ENCODE results near the gene CLCN7.

The CLCN7 gene

GRCh38 chr16:1450841-1451240, 24.0 kb downstream of the CLCN7 start:
- no peak for DNase-seq (ENCODE audit: low read depth in 2 of 2)
- no peak overlapping the region for H3K4me3 ChIP-seq (replicated peaks in 1 of 2; ENCODE audit: low read depth in 2 of 2, low read length in 2 of 2)
- TF ChIP-seq CTCF (IDR thresholded peaks at IDR 0.05; ENCODE audit: low read depth, low read length): no peak

- no peak for TF ChIP-seq CTCF (IDR thresholded peaks at IDR 0.05; ENCODE audit: low read depth, low read length)
- no peak overlapping the region for H3K4me3 ChIP-seq (replicated peaks in 1 of 2; ENCODE audit: low read depth in 2 of 2, low read length in 2 of 2)
- DNase-seq (ENCODE audit: low read depth in 2 of 2): no peak
These were observed 24.6 kb downstream of the CLCN7 start for GRCh38 chr16:1450218-1450617.

DNA sequence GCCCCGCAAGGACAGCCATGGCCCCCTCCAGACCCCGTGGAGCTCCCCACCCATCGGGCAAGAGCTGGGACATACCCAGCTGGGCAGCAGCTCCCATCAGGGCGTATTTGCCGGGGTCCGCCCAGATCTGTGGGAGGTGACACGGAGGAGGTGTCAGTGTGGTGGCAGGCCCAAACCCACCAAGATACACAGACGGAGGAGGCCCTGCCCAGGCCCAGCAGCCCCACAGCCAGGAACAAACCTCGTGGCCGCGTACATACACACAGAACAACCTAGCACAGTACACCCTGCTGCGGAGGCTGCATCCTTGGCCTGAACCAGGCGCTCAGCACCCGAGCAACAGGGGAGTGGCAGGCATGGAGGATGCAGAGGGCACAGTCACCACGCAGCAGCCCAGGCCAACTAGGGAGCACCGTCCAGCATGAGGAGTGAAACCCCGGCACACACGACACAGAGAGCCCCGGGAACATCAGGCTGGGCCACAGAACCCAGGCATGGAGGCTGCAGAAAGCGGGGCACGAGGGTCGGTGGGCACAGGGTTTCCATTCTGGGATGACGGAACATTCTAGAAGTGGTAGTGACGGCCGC, 25.5 kb downstream of the CLCN7 start:
- no peak overlapping the region for H3K4me3 ChIP-seq (replicated peaks in 1 of 2; ENCODE audit: low read depth in 2 of 2, low read length in 2 of 2)
- no peak for DNase-seq (ENCODE audit: low read depth in 2 of 2)
- no peak for TF ChIP-seq CTCF (IDR thresholded peaks at IDR 0.05; ENCODE audit: low read depth, low read length)

- no peak for DNase-seq (ENCODE audit: low read depth in 2 of 2)
- H3K4me3 ChIP-seq (replicated peaks in 1 of 2; ENCODE audit: low read depth in 2 of 2, low read length in 2 of 2): no peak overlapping the region
- no peak for TF ChIP-seq CTCF (IDR thresholded peaks at IDR 0.05; ENCODE audit: low read depth, low read length)
These were observed 26.2 kb downstream of the CLCN7 start for GRCh38 chr16:1448536-1449116.

DNA sequence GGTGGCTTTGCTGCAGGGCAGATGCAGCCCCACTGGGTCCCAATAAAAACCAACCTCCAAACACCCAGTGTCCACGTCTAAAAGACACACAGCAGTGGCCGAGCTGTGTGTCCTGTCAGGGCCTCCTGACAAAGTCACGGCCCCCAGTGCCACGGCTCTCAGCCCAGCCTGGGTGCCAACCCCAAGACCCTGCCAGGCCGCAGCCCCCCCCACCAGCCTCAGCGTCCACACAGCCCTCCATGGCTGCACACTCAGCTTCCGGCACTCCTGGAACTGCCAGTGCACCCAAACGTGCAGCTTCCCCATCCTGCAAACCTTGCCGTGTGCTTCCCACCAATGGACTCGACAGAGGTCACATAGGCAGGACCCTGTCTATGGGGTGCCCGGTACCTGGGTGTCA, 26.9 kb downstream of the CLCN7 start:
- no peak for TF ChIP-seq CTCF (IDR thresholded peaks at IDR 0.05; ENCODE audit: low read depth, low read length)
- DNase-seq (ENCODE audit: low read depth in 2 of 2): no peak
- no peak overlapping the region for H3K4me3 ChIP-seq (replicated peaks in 1 of 2; ENCODE audit: low read depth in 2 of 2, low read length in 2 of 2)

GRCh38 chr16:1446296-1447080, 28.3 kb downstream of the CLCN7 start:
- TF ChIP-seq CTCF (IDR thresholded peaks at IDR 0.05; ENCODE audit: low read depth, low read length): no peak
- no peak for DNase-seq (ENCODE audit: low read depth in 2 of 2)
- no peak overlapping the region for H3K4me3 ChIP-seq (replicated peaks in 1 of 2; ENCODE audit: low read depth in 2 of 2, low read length in 2 of 2)

Measured in cardiac fibroblast (primary cell).